Calu3 (cell line): Measurements from ENCODE around the gene ELOVL3. TPM values are rescaled to one million over a fixed set of nuclear protein-coding genes. Genes with fewer than 3 reads are reported as not detected.

Experiments
- BruUV-seq: library from RNA; stranded (reverse); fragments of 400-500 nt; replicated peaks from 2 replicates; lab custom pipeline; 2021; lab: Mats Ljungman, UMichigan
- CTCF ChIA-PET: fragments of 300-600 bp; sonication (Branson Sonifier 250); formaldehyde crosslinking; loops from one replicate; lab custom pipeline; 2022; ENCODE audit warnings: antibody characterized with exemption; lab: Charles Lee
- DNase-seq: peaks from one replicate; pipeline ENCODE4 v3.0.0; 2022
- H3K27ac Mint-ChIP-seq: one replicate; pipeline ENCODE4 v1.8.0; 2022; ENCODE audit warnings: mixed read lengths; ENCODE audit not compliant: unreplicated experiment
- H3K27me3 Mint-ChIP-seq: one replicate; pipeline ENCODE4 v1.8.0; 2022; ENCODE audit warnings: mixed read lengths; ENCODE audit not compliant: unreplicated experiment
- H3K36me3 Mint-ChIP-seq: one replicate; pipeline ENCODE4 v1.8.0; 2022; ENCODE audit warnings: mild to moderate bottlenecking, moderate library complexity, mixed read lengths; ENCODE audit not compliant: insufficient read depth, unreplicated experiment
- H3K4me1 Mint-ChIP-seq: one replicate; pipeline ENCODE4 v1.8.0; 2022; ENCODE audit warnings: mild to moderate bottlenecking, low read depth, mixed read lengths; ENCODE audit not compliant: unreplicated experiment
- H3K4me3 Mint-ChIP-seq: one replicate; pipeline ENCODE4 v1.8.0; 2022; ENCODE audit warnings: mild to moderate bottlenecking, low read depth, moderate library complexity, mixed read lengths; ENCODE audit not compliant: unreplicated experiment
- H3K9me3 Mint-ChIP-seq: one replicate; pipeline ENCODE4 v1.8.0; 2022; ENCODE audit warnings: low read depth, mixed read lengths; ENCODE audit not compliant: unreplicated experiment
- CTCF ChIP-seq: fragments of 200-600 bp; IDR thresholded peaks from one replicate; pipeline ENCODE4 v1.8.0; 2022; ENCODE audit warnings: antibody characterized with exemption; ENCODE audit not compliant: unreplicated experiment
- intact Hi-C: fragments of 100-400 bp; cut with micrococcal nuclease; formaldehyde crosslinking; loops from one replicate; pipeline ENCODE4 v1.10.0; 2022; ENCODE audit not compliant: unreplicated experiment
- total RNA-seq: library from RNA; stranded (reverse); gene quantifications from 2 replicates; pipeline ENCODE4 v1.2.3, GENCODE V29; 2022

Gene ELOVL3
- total RNA-seq, 1 experiment from 2014 or later, result 0.35 TPM

GRCh38 chr10:102237711-102238252 lies 11.7 kb downstream of the ELOVL3 start:
- no peak for DNase-seq
- Mint-ChIP-seq H3K4me3 (no peak overlapping the region), H3K4me1 (peaks cover 7% of the 10 kb centered on the region), H3K27ac (no peak overlapping the region), H3K27me3 (peaks cover 49% of the 10 kb centered on the region), H3K36me3 (peaks cover 5% of the 10 kb centered on the region), H3K9me3 (no peaks in the 10 kb centered on the region)
- no TSS peak for BruUV-seq
- intact Hi-C loops, result no loop called here
- CTCF ChIA-PET, result no interaction called here
- TF ChIP-seq CTCF, result no peak

GRCh38 chr10:102240467-102241031 lies 14.4 kb downstream of the ELOVL3 start:
- no TSS peak for BruUV-seq
- intact Hi-C loops, result no loop called here
- H3K9me3 Mint-ChIP-seq, result no peaks in the 10 kb centered on the region
- DNase-seq, result no peak
- H3K4me3 Mint-ChIP-seq, result no peak overlapping the region
- H3K4me1 Mint-ChIP-seq, result peaks cover 5% of the 10 kb centered on the region
- H3K27me3 Mint-ChIP-seq, result peaks cover 45% of the 10 kb centered on the region
- TF ChIP-seq CTCF, result no peak
- CTCF ChIA-PET, result no interaction called here
- H3K27ac Mint-ChIP-seq, result no peak overlapping the region
- H3K36me3 Mint-ChIP-seq, result peaks cover 14% of the 10 kb centered on the region

- Mint-ChIP-seq H3K9me3 (no peaks in the 10 kb centered on the region), H3K4me3 (peak overlapping the region; percentile 68), H3K27me3 (peaks cover 40% of the 10 kb centered on the region), H3K36me3 (peaks cover 19% of the 10 kb centered on the region), H3K4me1 (peaks cover under 1% of the 10 kb centered on the region), H3K27ac (no peak overlapping the region)
- TF ChIP-seq CTCF, result no peak
- no TSS peak for BruUV-seq
- intact Hi-C loops, result no loop called here
- CTCF ChIA-PET, result interaction anchor here (1.0 kb wide), 2 partner anchors 9 to 12 kb away, joined by 3 read pairs; no protein-coding TSS in a partner anchor
- DNase-seq, result no peak
Observed at GRCh38 chr10:102241032-102241443, 14.9 kb downstream of the ELOVL3 start.

GRCh38 chr10:102241444-102242117 lies 15.5 kb downstream of the ELOVL3 start, which contains the start of gene PITX3:
Gene PITX3, minus strand, starts transcription at chr10:102241512. Its CDS starts 9,432 bp downstream, at chr10:102232080.
- DNase-seq, result peak; percentile 87

More at GRCh38 chr10:102241444-102242117, 15.5 kb downstream of the ELOVL3 start, which contains the start of gene PITX3:
- intact Hi-C loops, result no loop called here
- Mint-ChIP-seq H3K4me1 (peaks cover 5% of the 10 kb centered on the region), H3K36me3 (peaks cover 25% of the 10 kb centered on the region), H3K27me3 (peaks cover 34% of the 10 kb centered on the region), H3K4me3 (peak within 1 kb of the TSS; percentile 68), H3K27ac (peak within 1 kb of the TSS; percentile 27), H3K9me3 (no peaks in the 10 kb centered on the region)
- BruUV-seq, result no TSS peak
- CTCF ChIA-PET, result interaction anchor here (1.0 kb wide), 2 partner anchors 10 to 12 kb away, joined by 3 read pairs; no protein-coding TSS in a partner anchor
- TF ChIP-seq CTCF, result no peak
